GM19468 (cell line): ENCODE data around the gene CTBP1.
A peak's percentile ranks its signal among the peaks of the same experiment; 100 is the strongest.

Experiments used
- ATAC-seq: cut with Tn5 transposase; IDR thresholded peaks from one replicate; pipeline ENCODE4 v1.9.1; 2021; ENCODE audit warnings: mild to moderate bottlenecking, moderate library complexity, moderate number of reproducible peaks; ENCODE audit not compliant: unreplicated experiment; ENCODE audit errors: extremely low read depth

Gene CTBP1

GRCh38 chr4:1168191-1169101 lies 80.5 kb downstream of the CTBP1 start:
- no peak for ATAC-seq

DNA sequence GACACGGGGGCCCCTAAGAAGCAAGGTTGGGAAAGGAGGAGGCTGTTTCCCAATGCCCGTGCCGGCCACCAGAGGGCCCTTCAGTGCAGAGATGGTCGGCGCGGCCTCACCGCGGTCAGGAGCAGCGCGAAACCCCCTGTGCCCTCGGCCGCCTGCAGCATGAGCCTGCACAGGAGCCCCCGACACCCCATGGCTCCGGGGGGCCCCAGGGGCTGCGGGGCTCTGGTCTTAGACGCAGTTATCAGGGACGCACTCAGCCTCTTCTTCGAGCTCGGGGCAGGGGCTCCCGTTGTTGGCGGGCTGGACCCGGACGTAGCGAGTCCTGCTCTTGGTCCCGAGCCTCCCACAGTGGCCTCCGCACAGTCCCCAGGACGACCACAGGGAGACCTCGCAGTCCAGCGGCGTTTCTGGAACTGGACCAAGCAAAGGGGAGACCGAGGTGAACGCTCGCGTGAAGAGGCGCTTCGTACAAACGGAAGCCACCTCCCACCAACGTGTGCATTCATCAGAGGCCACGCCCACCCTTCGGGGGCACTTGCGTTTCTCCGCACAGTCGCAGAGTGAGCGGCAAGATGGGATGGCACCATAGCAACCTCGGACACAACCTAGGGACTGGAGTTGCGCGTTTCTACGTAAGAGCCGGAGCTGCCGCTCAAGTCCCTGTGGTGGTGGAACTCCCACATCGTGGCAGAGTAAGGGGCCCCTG lies 81.5 kb downstream of the CTBP1 start:
- peak; percentile 47 for ATAC-seq

DNA sequence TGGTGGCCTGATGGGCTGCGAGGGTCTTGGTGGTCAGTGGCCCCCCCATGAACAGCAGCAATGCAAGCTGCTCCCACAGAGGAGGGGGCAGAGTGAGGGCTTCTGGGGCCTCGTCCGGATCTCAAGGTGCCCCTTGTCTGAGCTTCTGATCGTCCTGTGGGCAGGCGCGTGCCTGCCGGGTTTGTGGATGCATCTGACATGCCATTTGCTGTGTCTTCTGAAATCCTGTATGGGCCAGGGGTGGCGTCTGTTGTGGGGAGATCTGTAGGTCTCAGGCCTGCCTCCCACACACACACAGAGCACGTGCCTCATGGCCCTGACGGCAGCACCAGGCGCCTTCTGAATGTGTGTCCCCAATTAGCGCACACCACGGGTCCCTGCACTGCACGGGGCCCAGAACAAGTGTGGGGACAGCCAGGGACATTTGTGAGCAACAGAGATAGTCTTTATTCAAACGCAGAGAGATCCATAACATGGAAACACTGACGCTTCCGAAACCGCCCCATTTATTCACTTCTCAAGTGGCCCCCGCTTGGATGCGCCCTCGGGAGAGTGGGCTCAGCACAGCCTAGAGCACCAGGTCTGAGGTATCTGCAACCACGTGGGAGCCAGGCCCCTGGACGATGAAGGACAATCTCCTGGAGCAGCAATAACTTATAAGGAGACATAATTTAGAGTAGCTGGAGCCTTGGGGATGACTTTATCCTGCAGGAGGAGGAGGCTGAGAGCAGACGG lies 82.3 kb downstream of the CTBP1 start:
- no peak for ATAC-seq

- no peak for ATAC-seq
Measured at GRCh38 chr4:1164956-1165545, 83.9 kb downstream of the CTBP1 start.

DNA sequence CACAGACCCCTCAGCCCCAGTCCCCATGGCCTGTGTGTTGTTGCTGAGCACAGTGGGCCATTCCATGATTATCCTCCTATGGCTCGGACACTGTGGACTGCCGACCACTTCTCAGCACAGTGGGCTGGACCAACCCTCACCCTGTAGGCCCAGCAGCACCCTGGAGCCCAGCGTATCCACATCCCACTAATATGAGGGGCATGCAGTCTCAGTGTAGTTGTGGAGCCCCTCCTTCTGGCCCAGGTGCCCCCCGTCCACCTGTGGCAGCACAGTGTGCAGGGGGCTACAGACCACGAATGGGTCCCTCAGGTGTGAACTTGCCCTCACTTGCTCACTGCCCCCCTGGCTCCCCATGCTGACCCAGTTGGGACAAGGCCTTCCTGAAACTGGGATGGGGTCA lies 84.5 kb downstream of the CTBP1 start:
- no peak for ATAC-seq

DNA sequence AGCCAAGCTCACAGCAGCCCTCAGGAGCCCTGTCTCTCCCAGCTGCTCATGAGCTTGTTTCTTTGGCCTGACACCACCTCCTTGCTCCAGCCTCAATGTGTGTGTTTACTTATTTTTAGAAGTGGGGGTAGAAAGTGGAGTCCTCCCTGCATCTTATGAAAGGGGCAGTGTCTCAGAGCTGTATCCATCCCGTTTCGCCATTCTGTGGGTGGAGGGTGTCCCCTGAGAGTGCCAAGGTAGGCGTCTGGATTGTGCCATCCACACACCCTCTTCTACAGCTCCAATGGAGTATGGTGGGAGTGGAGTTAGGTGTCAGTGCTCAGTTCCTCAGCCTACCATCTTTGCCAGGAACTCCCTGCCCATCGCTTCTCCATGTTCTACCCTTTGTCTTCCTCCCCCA lies 84.9 kb downstream of the CTBP1 start:
- no peak for ATAC-seq
